ENCODE data around the gene KIAA0586. TPM values are rescaled to one million over a fixed set of nuclear protein-coding genes. Genes with fewer than 3 reads are reported as not detected.
"Not testable (repeated sequence)": the region's sequence is repeated elsewhere in the genome, so short reads cannot be mapped to it uniquely, and the experiment has no call there.

The KIAA0586 gene
- total RNA-seq, 4 donors from 2014 or later = 10.0 to 13.9 (median 11.9) TPM

- no peak for DNase-seq
- H3K4me3 ChIP-seq = no peak overlapping the region
- in situ Hi-C loops (cut with MboI; ENCODE audit: low sequenced_read_pairs in 4 of 4) = no loop called here
Observed at GRCh38 chr14:58584383-58584782, 156.9 kb downstream of the KIAA0586 start.

GRCh38 chr14:58587271-58587670, 159.8 kb downstream of the KIAA0586 start:
- Histone ChIP-seq H3K4me3 (no peak overlapping the region), H3K27ac (no peak overlapping the region), H3K36me3 (no peaks in the 10 kb centered on the region), H3K9me3 (no peaks in the 10 kb centered on the region), H3K4me1 (no peaks in the 10 kb centered on the region), H3K27me3 (no peaks in the 10 kb centered on the region)
- intact Hi-C loops (cut with DNase I; ENCODE audit: low total_unique reads) (no loop called here), in situ Hi-C loops (cut with MboI; ENCODE audit: low sequenced_read_pairs in 4 of 4) (no loop called here)
- DNase-seq (no peak), ATAC-seq (no peak)
- TF ChIP-seq POLR2A (IDR thresholded peaks at IDR 0.05) (no peak), CTCF (IDR thresholded peaks at IDR 0.05 in 4 of 5, conservative IDR thresholded peaks at IDR 0.05 in 1 of 5) (no peak)

More at GRCh38 chr14:58584383-58584782, 156.9 kb downstream of the KIAA0586 start:
- intact Hi-C loops (cut with DNase I; ENCODE audit: low total_unique reads) = no loop called here
- H3K27ac ChIP-seq = no peak overlapping the region
- no peaks in the 10 kb centered on the region for H3K4me1 ChIP-seq
- H3K36me3 ChIP-seq = no peaks in the 10 kb centered on the region
- TF ChIP-seq CTCF (IDR thresholded peaks at IDR 0.05 in 4 of 5, conservative IDR thresholded peaks at IDR 0.05 in 1 of 5) (no peak), POLR2A (IDR thresholded peaks at IDR 0.05) (no peak)
- H3K27me3 ChIP-seq = no peaks in the 10 kb centered on the region
- no peak for ATAC-seq
- no peaks in the 10 kb centered on the region for H3K9me3 ChIP-seq

GRCh38 chr14:58588321-58588720, 160.8 kb downstream of the KIAA0586 start:
- DNase-seq; ATAC-seq; H3K9me3 ChIP-seq; intact Hi-C loops (cut with DNase I; ENCODE audit: low total_unique reads); H3K36me3 ChIP-seq; H3K27ac ChIP-seq; H3K4me1 ChIP-seq; H3K27me3 ChIP-seq; H3K4me3 ChIP-seq; in situ Hi-C loops (cut with MboI; ENCODE audit: low sequenced_read_pairs in 4 of 4): not testable (repeated sequence)

GRCh38 chr14:58593977-58594376, 166.5 kb downstream of the KIAA0586 start:
- no peaks in the 10 kb centered on the region for H3K27me3 ChIP-seq
- intact Hi-C loops (cut with DNase I; ENCODE audit: low total_unique reads) (no loop called here), in situ Hi-C loops (cut with MboI; ENCODE audit: low sequenced_read_pairs in 4 of 4) (no loop called here)
- no peaks in the 10 kb centered on the region for H3K36me3 ChIP-seq
- H3K9me3 ChIP-seq = no peaks in the 10 kb centered on the region
- no peaks in the 10 kb centered on the region for H3K4me1 ChIP-seq
- no peak for TF ChIP-seq CTCF (IDR thresholded peaks at IDR 0.05 in 4 of 5, conservative IDR thresholded peaks at IDR 0.05 in 1 of 5)
- TF ChIP-seq POLR2A (IDR thresholded peaks at IDR 0.05) = no peak
- no peak overlapping the region for H3K4me3 ChIP-seq
- DNase-seq = no peak
- ATAC-seq = no peak
- no peak overlapping the region for H3K27ac ChIP-seq

GRCh38 chr14:58597041-58597440, 169.5 kb downstream of the KIAA0586 start:
- TF ChIP-seq POLR2A (IDR thresholded peaks at IDR 0.05) (no peak), CTCF (IDR thresholded peaks at IDR 0.05 in 4 of 5, conservative IDR thresholded peaks at IDR 0.05 in 1 of 5) (no peak)
- H3K27ac ChIP-seq = no peak overlapping the region
- H3K4me1 ChIP-seq = no peaks in the 10 kb centered on the region
- H3K9me3 ChIP-seq = no peaks in the 10 kb centered on the region
- intact Hi-C loops (cut with DNase I; ENCODE audit: low total_unique reads) = no loop called here
- no peak overlapping the region for H3K4me3 ChIP-seq
- ATAC-seq = no peak
- in situ Hi-C loops (cut with MboI; ENCODE audit: low sequenced_read_pairs in 4 of 4) = no loop called here
- no peaks in the 10 kb centered on the region for H3K36me3 ChIP-seq
- no peaks in the 10 kb centered on the region for H3K27me3 ChIP-seq
- no peak for DNase-seq
